ENCODE results near the gene C1orf216. TPM values are rescaled to one million over a fixed set of nuclear protein-coding genes. Genes with fewer than 3 reads are reported as not detected.

The C1orf216 gene
- total RNA-seq, 4 donors from 2014 or later = 9.6 to 28.8 (median 15.5) TPM

DNA sequence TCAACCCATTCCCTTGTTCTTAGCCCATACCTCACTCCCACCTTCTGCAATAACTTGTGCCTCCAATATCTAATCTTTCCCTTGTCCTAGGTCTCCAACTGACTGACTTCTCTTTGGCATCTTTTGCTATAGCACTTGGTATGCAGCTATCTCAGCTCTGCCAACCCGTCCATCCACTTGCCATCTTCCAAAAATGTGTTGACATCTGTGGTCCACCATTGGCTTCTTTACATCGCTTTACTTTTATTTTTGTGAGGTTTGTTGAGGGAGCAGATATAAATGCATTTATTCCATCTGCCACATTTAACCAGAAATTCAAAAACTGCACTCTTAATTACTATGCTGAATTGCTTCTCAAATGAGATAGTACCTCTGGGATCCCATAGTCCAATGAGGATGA is 52.5 kb downstream of the C1orf216 start:
- DNase-seq (ENCODE audit: low spot score) = no peak
- ATAC-seq (ENCODE audit: low FRiP score) = no peak
- TF ChIP-seq, protein P1, sequence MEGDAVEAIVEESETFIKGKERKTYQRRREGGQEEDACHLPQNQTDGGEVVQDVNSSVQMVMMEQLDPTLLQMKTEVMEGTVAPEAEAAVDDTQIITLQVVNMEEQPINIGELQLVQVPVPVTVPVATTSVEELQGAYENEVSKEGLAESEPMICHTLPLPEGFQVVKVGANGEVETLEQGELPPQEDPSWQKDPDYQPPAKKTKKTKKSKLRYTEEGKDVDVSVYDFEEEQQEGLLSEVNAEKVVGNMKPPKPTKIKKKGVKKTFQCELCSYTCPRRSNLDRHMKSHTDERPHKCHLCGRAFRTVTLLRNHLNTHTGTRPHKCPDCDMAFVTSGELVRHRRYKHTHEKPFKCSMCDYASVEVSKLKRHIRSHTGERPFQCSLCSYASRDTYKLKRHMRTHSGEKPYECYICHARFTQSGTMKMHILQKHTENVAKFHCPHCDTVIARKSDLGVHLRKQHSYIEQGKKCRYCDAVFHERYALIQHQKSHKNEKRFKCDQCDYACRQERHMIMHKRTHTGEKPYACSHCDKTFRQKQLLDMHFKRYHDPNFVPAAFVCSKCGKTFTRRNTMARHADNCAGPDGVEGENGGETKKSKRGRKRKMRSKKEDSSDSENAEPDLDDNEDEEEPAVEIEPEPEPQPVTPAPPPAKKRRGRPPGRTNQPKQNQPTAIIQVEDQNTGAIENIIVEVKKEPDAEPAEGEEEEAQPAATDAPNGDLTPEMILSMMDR (IDR thresholded peaks at IDR 0.05) = no peak

Other genes starting within 250 kb of the C1orf216 start
- gene KIAA0319L, start 161.5 kb downstream of the C1orf216 start, total RNA-seq = 10 to 100 TPM; 38.1 to 99.9 (median 44.2) TPM
- gene NCDN, start 161.1 kb downstream of the C1orf216 start, total RNA-seq = 10 to 100 TPM; 12.2 to 20.9 (median 15.1) TPM
- gene TFAP2E, start 145.6 kb downstream of the C1orf216 start, total RNA-seq = under 1 TPM; 0.25 to 0.72 (median 0.50) TPM
- gene PSMB2, start 77.4 kb downstream of the C1orf216 start, total RNA-seq = 10 to 100 TPM; 31.4 to 39.9 (median 36.1) TPM
- 1 to 10 TPM in 1 of 4 donors, under 1 TPM in 3; 0.13 to 2.3 (median 0.50) TPM for gene CLSPN, start 51.1 kb upstream of the C1orf216 start, total RNA-seq
- gene AGO4, start 89.1 kb upstream of the C1orf216 start, total RNA-seq = 10 to 100 TPM in 3 of 4 donors, 1 to 10 TPM in 1; 9.2 to 28.2 (median 18.4) TPM
- gene AGO1, start 164.3 kb upstream of the C1orf216 start, total RNA-seq = 10 to 100 TPM; 20.5 to 25.1 (median 22.7) TPM
- 10 to 100 TPM; 22.3 to 39.9 (median 30.6) TPM for gene AGO3, start 212.2 kb upstream of the C1orf216 start, total RNA-seq